Vagina (tissue), 2 donors: ENCODE results near the gene RCAN3. TPM values are rescaled to one million over a fixed set of nuclear protein-coding genes. Genes with fewer than 3 reads are reported as not detected.

Source experiments
- DNase-seq, 2 donors: peaks; one replicate each; pipeline ENCODE4 v3.0.0-alpha.2; 2017; ENCODE audit errors: extremely low spot score in 2 of 2
- H3K27ac ChIP-seq: fragments of 200-600 bp; sonication (generic); one replicate; pipeline ENCODE4 v1.5.1; 2019
- H3K27me3 ChIP-seq: fragments of 200-600 bp; sonication (generic); one replicate; pipeline ENCODE4 v1.5.1; 2019
- H3K36me3 ChIP-seq, 2 donors: fragments of 200-600 bp; sonication (generic); one replicate each; pipeline ENCODE4 v1.5.1; 2017 to 2019
- H3K4me1 ChIP-seq: fragments of 200-600 bp; sonication (generic); one replicate; pipeline ENCODE4 v1.5.1; 2019
- H3K4me3 ChIP-seq, 2 donors: fragments of 200-600 bp; sonication (generic); 1 replicate in 1 of 2; 2 replicates in 1 of 2; pipeline ENCODE4 v1.5.1; 2016 to 2019
- H3K9me3 ChIP-seq: fragments of 200-600 bp; sonication (generic); one replicate; pipeline ENCODE4 v1.5.1; 2019
- CTCF ChIP-seq, 3 experiments: fragments of 450-650 bp in 2 of 3; fragments of 200-600 bp in 1 of 3; sonication (generic) in 1 of 3; IDR thresholded peaks; one replicate each; pipeline ENCODE4 v1.5.1; 2017 to 2019; ENCODE audit warnings: antibody characterized with exemption in 3 of 3, mild to moderate bottlenecking in 2 of 3, moderate library complexity in 2 of 3
- POLR2A ChIP-seq, 2 donors: fragments of 450-650 bp; IDR thresholded peaks; one replicate each; pipeline ENCODE4 v1.6.1; 2017; ENCODE audit warnings: antibody characterized with exemption in 2 of 2, mild to moderate bottlenecking in 2 of 2, moderate library complexity in 2 of 2
- POLR2AphosphoS5 ChIP-seq, 2 donors: sonication (generic); formaldehyde crosslinking; IDR thresholded peaks; one replicate each; pipeline ENCODE4 v1.9.0; 2017; ENCODE audit warnings: antibody characterized with exemption in 2 of 2, mild to moderate bottlenecking in 2 of 2, low read depth in 1 of 2; ENCODE audit not compliant: insufficient read depth in 1 of 2
- intact Hi-C: fragments of 100-400 bp; cut with DNase I; formaldehyde crosslinking; loops from one replicate; pipeline ENCODE4 v1.15.1; 2023
- total RNA-seq: library from RNA; depleted of rRNA; stranded (reverse); fragments of >200 nt; gene quantifications from one replicate; pipeline ENCODE4 v1.2.3, GENCODE V29; 2016

RCAN3 gene
- total RNA-seq = 11.3 TPM

DNA sequence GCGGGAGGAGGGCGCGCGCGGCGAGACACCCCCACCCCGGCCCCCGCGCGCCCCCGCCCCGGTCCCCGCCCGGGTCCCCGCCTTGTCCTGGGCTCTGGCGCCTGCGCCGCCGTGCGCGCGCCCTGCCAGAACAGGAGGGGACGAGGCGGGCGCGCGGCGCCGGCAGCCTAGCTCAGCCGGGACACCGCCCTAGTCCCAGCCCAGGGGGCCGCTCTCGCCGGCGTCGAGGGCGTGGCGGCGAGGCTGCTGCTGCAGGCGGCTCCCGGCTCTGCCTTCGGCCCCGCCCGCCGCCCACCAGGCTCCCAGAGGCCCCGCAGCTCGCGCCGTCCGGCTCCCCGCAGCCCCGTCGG, at the start of gene RCAN3:
TSS of gene RCAN3 (plus strand) at position 128 of the 350 bp plus-strand sequence. CDS start 11,537 bp downstream, outside the sequence.
- peak within 1 kb of the TSS; percentile 56 to 81 for H3K4me3 ChIP-seq
- H3K36me3 ChIP-seq = no peaks in the 10 kb centered on the region
- intact Hi-C loops = no loop called here
- H3K9me3 ChIP-seq = no peaks in the 10 kb centered on the region
- TF ChIP-seq POLR2AphosphoS5 (IDR thresholded peaks at IDR 0.05; ENCODE audit: insufficient read depth in 1 of 2, low read depth in 1 of 2) (no peak), CTCF (IDR thresholded peaks at IDR 0.05) (no peak), POLR2A (IDR thresholded peaks at IDR 0.05) (no peak)
- no peaks in the 10 kb centered on the region for H3K27me3 ChIP-seq
- peaks cover 17% of the 10 kb centered on the region for H3K4me1 ChIP-seq
- peak within 1 kb of the TSS; percentile 88 for H3K27ac ChIP-seq
- no peak for DNase-seq

DNA sequence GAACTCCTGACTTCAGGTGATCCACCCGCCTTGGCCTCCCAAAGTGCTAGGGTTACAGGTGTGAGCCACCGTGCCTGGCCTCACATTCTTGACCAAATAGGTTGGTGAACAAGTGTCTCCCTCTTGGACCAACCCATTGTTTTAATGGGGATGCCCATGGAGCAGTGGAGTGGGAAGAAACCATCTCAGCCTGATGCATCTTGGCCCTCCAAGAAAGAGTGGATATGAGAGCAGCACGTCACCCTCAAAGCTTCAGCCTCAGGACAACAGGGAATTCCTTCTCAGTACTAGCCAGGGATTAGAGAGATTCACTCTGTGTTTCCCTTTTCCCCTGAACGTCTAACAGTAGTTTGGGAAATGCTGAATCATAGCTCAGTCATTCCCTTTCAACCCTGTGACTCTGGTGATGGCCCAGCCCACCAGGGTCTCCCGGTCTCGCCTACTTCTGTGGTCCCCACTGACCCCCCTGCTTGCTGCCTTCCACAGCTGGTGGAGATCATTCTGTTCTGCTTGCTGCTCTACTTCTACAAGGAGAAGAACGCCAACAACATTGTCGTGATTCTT, 49.6 kb upstream of the RCAN3 start:
- DNase-seq = peak in 1 of 2 donors; percentile 31

GRCh38 chr1:24454673-24455072, 48.0 kb upstream of the RCAN3 start:
- H3K9me3 ChIP-seq = no peaks in the 10 kb centered on the region
- no peak overlapping the region for H3K27ac ChIP-seq
- no peaks in the 10 kb centered on the region for H3K4me1 ChIP-seq
- H3K36me3 ChIP-seq = peaks cover 0 to 48% of the 10 kb centered on the region in 2 donors
- intact Hi-C loops = no loop called here
- H3K27me3 ChIP-seq = no peaks in the 10 kb centered on the region
- no peak for TF ChIP-seq POLR2A (IDR thresholded peaks at IDR 0.05)
- TF ChIP-seq POLR2AphosphoS5 (IDR thresholded peaks at IDR 0.05; ENCODE audit: insufficient read depth in 1 of 2, low read depth in 1 of 2) = no peak
- no peak for TF ChIP-seq CTCF (IDR thresholded peaks at IDR 0.05)
- DNase-seq = no peak
- no peak overlapping the region for H3K4me3 ChIP-seq

More for the DNA sequence above, 49.6 kb upstream of the RCAN3 start:
- intact Hi-C loops = no loop called here
- no peak overlapping the region for H3K27ac ChIP-seq
- H3K4me3 ChIP-seq = no peak overlapping the region
- TF ChIP-seq CTCF (IDR thresholded peaks at IDR 0.05) (no peak), POLR2A (IDR thresholded peaks at IDR 0.05) (no peak), POLR2AphosphoS5 (IDR thresholded peaks at IDR 0.05; ENCODE audit: insufficient read depth in 1 of 2, low read depth in 1 of 2) (no peak)
- H3K27me3 ChIP-seq = no peaks in the 10 kb centered on the region
- no peaks in the 10 kb centered on the region for H3K4me1 ChIP-seq
- peaks cover 0 to 38% of the 10 kb centered on the region in 2 donors for H3K36me3 ChIP-seq
- no peaks in the 10 kb centered on the region for H3K9me3 ChIP-seq

GRCh38 chr1:24455272-24455671, 47.4 kb upstream of the RCAN3 start:
- peak in 1 of 2 donors; percentile 2 for DNase-seq
- intact Hi-C loops = no loop called here
- no peak overlapping the region for H3K4me3 ChIP-seq
- no peak overlapping the region for H3K27ac ChIP-seq
- no peaks in the 10 kb centered on the region for H3K4me1 ChIP-seq
- no peaks in the 10 kb centered on the region for H3K27me3 ChIP-seq
- no peaks in the 10 kb centered on the region for H3K9me3 ChIP-seq
- TF ChIP-seq POLR2AphosphoS5 (IDR thresholded peaks at IDR 0.05; ENCODE audit: insufficient read depth in 1 of 2, low read depth in 1 of 2) = no peak
- H3K36me3 ChIP-seq = peaks cover 0 to 43% of the 10 kb centered on the region in 2 donors

GRCh38 chr1:24457866-24458265, 44.8 kb upstream of the RCAN3 start:
- Histone ChIP-seq H3K27ac (no peak overlapping the region), H3K4me3 (no peak overlapping the region), H3K9me3 (no peaks in the 10 kb centered on the region), H3K27me3 (no peaks in the 10 kb centered on the region), H3K4me1 (no peaks in the 10 kb centered on the region), H3K36me3 (peaks cover 0 to 30% of the 10 kb centered on the region in 2 donors)
- no peak for TF ChIP-seq POLR2A (IDR thresholded peaks at IDR 0.05)
- TF ChIP-seq POLR2AphosphoS5 (IDR thresholded peaks at IDR 0.05; ENCODE audit: insufficient read depth in 1 of 2, low read depth in 1 of 2) = no peak
- no peak for TF ChIP-seq CTCF (IDR thresholded peaks at IDR 0.05)
- intact Hi-C loops = no loop called here
- no peak for DNase-seq
